GM23338 (cell line): ENCODE data around the gene CNGA1. TPM values are rescaled to one million over a fixed set of nuclear protein-coding genes. Genes with fewer than 3 reads are reported as not detected.

Experiments used
- ATAC-seq: fragments of 200-7000 bp; cut with Tn5 transposase; 3 replicates; pipeline ENCODE4 v1.9.1; 2020
- DNase-seq: peaks from one replicate; pipeline ENCODE4 v3.0.0-alpha.2; 2015; ENCODE audit warnings: low spot score
- H2AFZ ChIP-seq: fragments of 200-600 bp; sonication (generic); 2 replicates; pipeline ENCODE4 v1.8.0; 2016; ENCODE audit warnings: antibody characterized with exemption, mild to moderate bottlenecking, moderate library complexity
- H3F3A ChIP-seq: fragments of 200-600 bp; sonication (generic); replicated peaks from 2 replicates; pipeline ENCODE4 v1.8.0; 2017; ENCODE audit warnings: antibody characterized with exemption, mixed run types, low read depth
- H3K27ac ChIP-seq: fragments of 200-600 bp; sonication (generic); 2 replicates; pipeline ENCODE4 v1.6.1; 2016; ENCODE audit warnings: low read depth
- H3K27me3 ChIP-seq: fragments of 200-600 bp; sonication (generic); 2 replicates; pipeline ENCODE4 v1.8.0; 2016; ENCODE audit warnings: mild to moderate bottlenecking, mixed run types, moderate library complexity; ENCODE audit not compliant: insufficient read depth
- H3K36me3 ChIP-seq: fragments of 200-600 bp; sonication (generic); 2 replicates; pipeline ENCODE4 v1.8.0; 2016; ENCODE audit warnings: mild to moderate bottlenecking; ENCODE audit not compliant: insufficient read depth
- H3K4me1 ChIP-seq: fragments of 200-600 bp; sonication (generic); 2 replicates; pipeline ENCODE4 v1.8.0; 2016; ENCODE audit warnings: mild to moderate bottlenecking, moderate library complexity; ENCODE audit not compliant: insufficient read depth
- H3K4me2 ChIP-seq: fragments of 200-600 bp; sonication (generic); 2 replicates; pipeline ENCODE4 v1.7.1; 2017; ENCODE audit warnings: mixed run types
- H3K4me3 ChIP-seq: fragments of 200-600 bp; sonication (generic); 2 replicates; pipeline ENCODE4 v1.6.1; 2016; ENCODE audit warnings: mixed run types
- H3K79me2 ChIP-seq: fragments of 200-600 bp; sonication (generic); replicated peaks from 2 replicates; pipeline ENCODE4 v1.8.0; 2017; ENCODE audit warnings: mild to moderate bottlenecking; ENCODE audit not compliant: insufficient read depth
- H3K9me2 ChIP-seq: fragments of 200-600 bp; sonication (generic); 2 replicates; pipeline ENCODE4 v1.8.0; 2017; ENCODE audit not compliant: insufficient read depth
- H4K20me1 ChIP-seq: fragments of 200-600 bp; sonication (generic); replicated peaks from 2 replicates; pipeline ENCODE4 v1.8.0; 2017; ENCODE audit warnings: mild to moderate bottlenecking; ENCODE audit not compliant: insufficient read depth
- H3K27ac Mint-ChIP-seq: 2 replicates; pipeline ENCODE4 v1.8.0; 2020; ENCODE audit warnings: inconsistent platforms, mild to moderate bottlenecking, moderate library complexity, mixed read lengths
- H3K27me3 Mint-ChIP-seq: 3 replicates; pipeline ENCODE4 v1.8.0; 2022; ENCODE audit warnings: low read depth, mild to moderate bottlenecking, moderate library complexity, mixed read lengths, inconsistent platforms; ENCODE audit not compliant: insufficient read depth, poor library complexity
- H3K36me3 Mint-ChIP-seq: 3 replicates; pipeline ENCODE4 v1.8.0; 2021; ENCODE audit warnings: low read depth, mild to moderate bottlenecking, inconsistent platforms, moderate library complexity, mixed read lengths
- H3K4me1 Mint-ChIP-seq: 3 replicates; pipeline ENCODE4 v1.8.0; 2020; ENCODE audit warnings: mild to moderate bottlenecking, inconsistent platforms, mixed read lengths
- H3K4me3 Mint-ChIP-seq: 3 replicates; pipeline ENCODE4 v1.8.0; 2021; ENCODE audit warnings: moderate library complexity, mild to moderate bottlenecking, inconsistent platforms, mixed read lengths
- H3K9me3 Mint-ChIP-seq: 3 replicates; pipeline ENCODE4 v1.8.0; 2020; ENCODE audit warnings: moderate library complexity, mild to moderate bottlenecking, inconsistent platforms, mixed read lengths
- EZH2 ChIP-seq: fragments of 200-600 bp; sonication (generic); IDR thresholded peaks from one replicate; pipeline ENCODE4 v1.8.0; 2017; ENCODE audit warnings: antibody characterized with exemption, mild to moderate bottlenecking, low read depth; ENCODE audit not compliant: unreplicated experiment
- EZH2phosphoT487 ChIP-seq: fragments of 200-600 bp; sonication (generic); IDR thresholded peaks from one replicate; pipeline ENCODE4 v1.8.1; 2018; ENCODE audit warnings: antibody characterized with exemption; ENCODE audit not compliant: unreplicated experiment
- JUNB ChIP-seq: IDR thresholded peaks from one replicate; pipeline ENCODE4 v1.6.1; 2016; ENCODE audit warnings: antibody characterized with exemption; ENCODE audit not compliant: unreplicated experiment
- NANOG ChIP-seq: IDR thresholded peaks from 2 replicates; pipeline ENCODE4 v1.6.1; 2016; ENCODE audit warnings: antibody characterized with exemption, borderline replicate concordance
- POLR2AphosphoS5 ChIP-seq: IDR thresholded peaks from 2 replicates; pipeline ENCODE4 v1.6.1; 2016; ENCODE audit warnings: antibody characterized with exemption, low read depth
- STAT1 ChIP-seq: IDR thresholded peaks from one replicate; pipeline ENCODE4 v1.6.1; 2016; ENCODE audit warnings: antibody characterized with exemption; ENCODE audit not compliant: unreplicated experiment
- ZNF331 ChIP-seq: fragments of 250-450 bp; sonication (Bioruptor Pico); IDR thresholded peaks from 2 replicates; pipeline ENCODE4 v1.5.0; 2020; ENCODE audit warnings: low read depth, mild to moderate bottlenecking, moderate library complexity
- polyA plus RNA-seq: library from polyadenylated mRNA; unstranded; fragments of >200 nt; fragmentation: Nextera tagmentation; extraction: Ambion mirVana; gene quantifications from 2 replicates; pipeline ENCODE4 v1.2.1, GENCODE V29; 2016
- total RNA-seq: library from RNA; depleted of rRNA; stranded (reverse); fragments of >200 nt; shearing (Covaris generic); gene quantifications from 2 replicates; pipeline ENCODE4 v1.2.3, GENCODE V29; 2014
- TF ChIP-seq, protein P1 (sequence below): fragments of 250-450 bp; sonication (Bioruptor Pico); IDR thresholded peaks from 2 replicates; pipeline ENCODE4 v1.5.0; 2020; ENCODE audit warnings: mild to moderate bottlenecking, moderate library complexity
- TF ChIP-seq, protein P2 (sequence below), 2 experiments: fragments of 200-600 bp in 1 of 2; sonication (generic) in 1 of 2; conservative IDR thresholded peaks; 2 replicates each; pipeline versions ENCODE4 v1.5.1 to v1.6.1; 2016 to 2017; ENCODE audit warnings: antibody characterized with exemption in 2 of 2, low read depth in 2 of 2, mild to moderate bottlenecking in 2 of 2, moderate library complexity in 1 of 2
- TF ChIP-seq, protein P3 (sequence below): IDR thresholded peaks from one replicate; pipeline ENCODE4 v1.6.1; 2018; ENCODE audit warnings: antibody characterized with exemption; ENCODE audit not compliant: unreplicated experiment

CNGA1 gene
- total and polyA plus RNA-seq, 2 experiments from 2014 or later: 3.3 to 4.9 TPM

DNA sequence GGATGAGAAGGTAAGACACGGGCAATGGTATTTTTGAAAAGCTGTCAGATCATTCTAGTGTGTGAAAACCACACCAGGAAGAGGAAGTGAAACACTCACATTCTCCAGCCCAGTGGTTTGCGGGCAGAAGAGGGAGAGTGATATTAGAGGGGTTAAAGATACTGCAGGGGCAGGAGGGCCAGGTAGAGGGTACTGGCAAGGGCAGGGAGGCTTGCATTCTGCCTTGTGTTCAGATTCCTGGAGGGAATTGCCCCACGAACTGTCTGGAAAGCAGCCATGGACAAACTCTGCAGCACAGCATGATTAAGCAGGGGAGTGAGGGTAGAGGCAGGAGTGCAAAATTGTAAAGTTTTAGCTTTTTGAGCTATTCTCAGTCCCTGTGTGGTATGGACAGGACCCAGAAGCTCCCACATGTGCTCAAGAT, 31.0 kb upstream of the CNGA1 start:
- no peak overlapping the region for H3K4me3 ChIP-seq
- H3K4me2 ChIP-seq: no peak overlapping the region
- H3K9me2 ChIP-seq: peaks cover 15% of the 10 kb centered on the region
- peaks cover 11% of the 10 kb centered on the region; the same call in 1 of the 2 replicates for H3K4me1 ChIP-seq
- no peaks in the 10 kb centered on the region; the same call in 1 of the 2 replicates for H3K36me3 ChIP-seq
- H3K27ac ChIP-seq: no peak overlapping the region
- H3K4me3 Mint-ChIP-seq: no peak overlapping the region
- no peak overlapping the region for H2AFZ ChIP-seq
- DNase-seq (no peak), ATAC-seq (no peak)
- no peaks in the 10 kb centered on the region for H3K27me3 ChIP-seq
- H3K9me3 Mint-ChIP-seq: peaks cover 2% of the 10 kb centered on the region; the same call in 1 of the 3 replicates
- H3K27me3 Mint-ChIP-seq: no peaks in the 10 kb centered on the region
- no peak overlapping the region for H3K27ac Mint-ChIP-seq
- peaks cover 15% of the 10 kb centered on the region for H3K4me1 Mint-ChIP-seq
- no peaks in the 10 kb centered on the region for H3K79me2 ChIP-seq
- no peaks in the 10 kb centered on the region; the same call in 2 of the 3 replicates for H3K36me3 Mint-ChIP-seq
- H4K20me1 ChIP-seq: no peaks in the 10 kb centered on the region
- TF ChIP-seq EZH2phosphoT487: no peak
- TF ChIP-seq, protein P1, sequence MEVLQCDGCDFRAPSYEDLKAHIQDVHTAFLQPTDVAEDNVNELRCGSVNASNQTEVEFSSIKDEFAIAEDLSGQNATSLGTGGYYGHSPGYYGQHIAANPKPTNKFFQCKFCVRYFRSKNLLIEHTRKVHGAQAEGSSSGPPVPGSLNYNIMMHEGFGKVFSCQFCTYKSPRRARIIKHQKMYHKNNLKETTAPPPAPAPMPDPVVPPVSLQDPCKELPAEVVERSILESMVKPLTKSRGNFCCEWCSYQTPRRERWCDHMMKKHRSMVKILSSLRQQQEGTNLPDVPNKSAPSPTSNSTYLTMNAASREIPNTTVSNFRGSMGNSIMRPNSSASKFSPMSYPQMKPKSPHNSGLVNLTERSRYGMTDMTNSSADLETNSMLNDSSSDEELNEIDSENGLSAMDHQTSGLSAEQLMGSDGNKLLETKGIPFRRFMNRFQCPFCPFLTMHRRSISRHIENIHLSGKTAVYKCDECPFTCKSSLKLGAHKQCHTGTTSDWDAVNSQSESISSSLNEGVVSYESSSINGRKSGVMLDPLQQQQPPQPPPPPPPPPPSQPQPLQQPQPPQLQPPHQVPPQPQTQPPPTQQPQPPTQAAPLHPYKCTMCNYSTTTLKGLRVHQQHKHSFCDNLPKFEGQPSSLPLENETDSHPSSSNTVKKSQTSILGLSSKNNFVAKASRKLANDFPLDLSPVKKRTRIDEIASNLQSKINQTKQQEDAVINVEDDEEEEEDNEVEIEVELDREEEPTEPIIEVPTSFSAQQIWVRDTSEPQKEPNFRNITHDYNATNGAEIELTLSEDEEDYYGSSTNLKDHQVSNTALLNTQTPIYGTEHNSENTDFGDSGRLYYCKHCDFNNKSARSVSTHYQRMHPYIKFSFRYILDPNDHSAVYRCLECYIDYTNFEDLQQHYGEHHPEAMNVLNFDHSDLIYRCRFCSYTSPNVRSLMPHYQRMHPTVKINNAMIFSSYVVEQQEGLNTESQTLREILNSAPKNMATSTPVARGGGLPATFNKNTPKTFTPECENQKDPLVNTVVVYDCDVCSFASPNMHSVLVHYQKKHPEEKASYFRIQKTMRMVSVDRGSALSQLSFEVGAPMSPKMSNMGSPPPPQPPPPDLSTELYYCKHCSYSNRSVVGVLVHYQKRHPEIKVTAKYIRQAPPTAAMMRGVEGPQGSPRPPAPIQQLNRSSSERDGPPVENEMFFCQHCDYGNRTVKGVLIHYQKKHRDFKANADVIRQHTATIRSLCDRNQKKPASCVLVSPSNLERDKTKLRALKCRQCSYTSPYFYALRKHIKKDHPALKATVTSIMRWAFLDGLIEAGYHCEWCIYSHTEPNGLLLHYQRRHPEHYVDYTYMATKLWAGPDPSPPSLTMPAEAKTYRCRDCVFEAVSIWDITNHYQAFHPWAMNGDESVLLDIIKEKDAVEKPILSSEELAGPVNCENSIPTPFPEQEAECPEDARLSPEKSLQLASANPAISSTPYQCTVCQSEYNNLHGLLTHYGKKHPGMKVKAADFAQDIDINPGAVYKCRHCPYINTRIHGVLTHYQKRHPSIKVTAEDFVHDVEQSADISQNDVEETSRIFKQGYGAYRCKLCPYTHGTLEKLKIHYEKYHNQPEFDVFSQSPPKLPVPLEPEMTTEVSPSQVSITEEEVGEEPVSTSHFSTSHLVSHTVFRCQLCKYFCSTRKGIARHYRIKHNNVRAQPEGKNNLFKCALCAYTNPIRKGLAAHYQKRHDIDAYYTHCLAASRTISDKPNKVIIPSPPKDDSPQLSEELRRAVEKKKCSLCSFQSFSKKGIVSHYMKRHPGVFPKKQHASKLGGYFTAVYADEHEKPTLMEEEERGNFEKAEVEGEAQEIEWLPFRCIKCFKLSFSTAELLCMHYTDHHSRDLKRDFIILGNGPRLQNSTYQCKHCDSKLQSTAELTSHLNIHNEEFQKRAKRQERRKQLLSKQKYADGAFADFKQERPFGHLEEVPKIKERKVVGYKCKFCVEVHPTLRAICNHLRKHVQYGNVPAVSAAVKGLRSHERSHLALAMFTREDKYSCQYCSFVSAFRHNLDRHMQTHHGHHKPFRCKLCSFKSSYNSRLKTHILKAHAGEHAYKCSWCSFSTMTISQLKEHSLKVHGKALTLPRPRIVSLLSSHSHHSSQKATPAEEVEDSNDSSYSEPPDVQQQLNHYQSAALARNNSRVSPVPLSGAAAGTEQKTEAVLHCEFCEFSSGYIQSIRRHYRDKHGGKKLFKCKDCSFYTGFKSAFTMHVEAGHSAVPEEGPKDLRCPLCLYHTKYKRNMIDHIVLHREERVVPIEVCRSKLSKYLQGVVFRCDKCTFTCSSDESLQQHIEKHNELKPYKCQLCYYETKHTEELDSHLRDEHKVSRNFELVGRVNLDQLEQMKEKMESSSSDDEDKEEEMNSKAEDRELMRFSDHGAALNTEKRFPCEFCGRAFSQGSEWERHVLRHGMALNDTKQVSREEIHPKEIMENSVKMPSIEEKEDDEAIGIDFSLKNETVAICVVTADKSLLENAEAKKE (CRISPR knock-in tag): no peak
- TF ChIP-seq JUNB: no peak
- no peak for TF ChIP-seq ZNF331 (CRISPR knock-in tag)
- H3F3A ChIP-seq: 0 out of 2 replicates have a peak, but pooled peaks cover 5% of the 10 kb centered on the region

DNA sequence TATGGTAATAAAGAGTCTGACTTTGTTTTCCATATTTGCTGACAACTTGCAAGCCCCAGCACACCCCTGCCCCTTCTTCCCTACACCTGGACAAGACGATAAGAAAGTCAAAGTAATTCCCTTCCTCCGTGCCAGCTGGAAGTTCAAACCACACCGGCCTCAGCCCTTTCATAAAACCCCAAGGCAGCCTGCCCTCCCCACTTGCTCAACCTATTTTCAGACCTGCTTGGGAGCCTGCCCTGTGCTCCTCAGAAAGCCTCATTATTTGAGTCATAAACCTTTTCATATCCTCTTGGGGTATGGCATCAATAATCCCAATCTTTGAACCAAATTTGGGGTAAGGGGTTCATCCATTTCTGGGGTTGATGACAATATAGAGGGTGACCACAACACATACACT, 29.6 kb upstream of the CNGA1 start:
- Histone ChIP-seq H3K4me1 (peaks cover 13% of the 10 kb centered on the region), H3K4me2 (no peak overlapping the region), H3K27ac (no peak overlapping the region), H3K36me3 (no peaks in the 10 kb centered on the region), H3K27me3 (no peaks in the 10 kb centered on the region), H3K79me2 (no peaks in the 10 kb centered on the region), H3F3A (0 out of 2 replicates have a peak, but pooled peaks cover 5% of the 10 kb centered on the region), H4K20me1 (no peaks in the 10 kb centered on the region), H3K9me2 (peaks cover 11% of the 10 kb centered on the region; the same call in 1 of the 2 replicates), H2AFZ (no peak overlapping the region), H3K4me3 (no peak overlapping the region)
- no peak for ATAC-seq
- Mint-ChIP-seq H3K36me3 (no peaks in the 10 kb centered on the region; the same call in 2 of the 3 replicates), H3K4me3 (no peak overlapping the region), H3K27me3 (peaks cover 2% of the 10 kb centered on the region), H3K4me1 (peaks cover 23% of the 10 kb centered on the region), H3K9me3 (no peaks in the 10 kb centered on the region), H3K27ac (no peak overlapping the region)
- no peak for DNase-seq
- TF ChIP-seq, protein P2, sequence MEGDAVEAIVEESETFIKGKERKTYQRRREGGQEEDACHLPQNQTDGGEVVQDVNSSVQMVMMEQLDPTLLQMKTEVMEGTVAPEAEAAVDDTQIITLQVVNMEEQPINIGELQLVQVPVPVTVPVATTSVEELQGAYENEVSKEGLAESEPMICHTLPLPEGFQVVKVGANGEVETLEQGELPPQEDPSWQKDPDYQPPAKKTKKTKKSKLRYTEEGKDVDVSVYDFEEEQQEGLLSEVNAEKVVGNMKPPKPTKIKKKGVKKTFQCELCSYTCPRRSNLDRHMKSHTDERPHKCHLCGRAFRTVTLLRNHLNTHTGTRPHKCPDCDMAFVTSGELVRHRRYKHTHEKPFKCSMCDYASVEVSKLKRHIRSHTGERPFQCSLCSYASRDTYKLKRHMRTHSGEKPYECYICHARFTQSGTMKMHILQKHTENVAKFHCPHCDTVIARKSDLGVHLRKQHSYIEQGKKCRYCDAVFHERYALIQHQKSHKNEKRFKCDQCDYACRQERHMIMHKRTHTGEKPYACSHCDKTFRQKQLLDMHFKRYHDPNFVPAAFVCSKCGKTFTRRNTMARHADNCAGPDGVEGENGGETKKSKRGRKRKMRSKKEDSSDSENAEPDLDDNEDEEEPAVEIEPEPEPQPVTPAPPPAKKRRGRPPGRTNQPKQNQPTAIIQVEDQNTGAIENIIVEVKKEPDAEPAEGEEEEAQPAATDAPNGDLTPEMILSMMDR (conservative IDR thresholded peaks at IDR 0.05; ENCODE audit: low read depth in 2 of 2): no peak
- TF ChIP-seq, protein P3, sequence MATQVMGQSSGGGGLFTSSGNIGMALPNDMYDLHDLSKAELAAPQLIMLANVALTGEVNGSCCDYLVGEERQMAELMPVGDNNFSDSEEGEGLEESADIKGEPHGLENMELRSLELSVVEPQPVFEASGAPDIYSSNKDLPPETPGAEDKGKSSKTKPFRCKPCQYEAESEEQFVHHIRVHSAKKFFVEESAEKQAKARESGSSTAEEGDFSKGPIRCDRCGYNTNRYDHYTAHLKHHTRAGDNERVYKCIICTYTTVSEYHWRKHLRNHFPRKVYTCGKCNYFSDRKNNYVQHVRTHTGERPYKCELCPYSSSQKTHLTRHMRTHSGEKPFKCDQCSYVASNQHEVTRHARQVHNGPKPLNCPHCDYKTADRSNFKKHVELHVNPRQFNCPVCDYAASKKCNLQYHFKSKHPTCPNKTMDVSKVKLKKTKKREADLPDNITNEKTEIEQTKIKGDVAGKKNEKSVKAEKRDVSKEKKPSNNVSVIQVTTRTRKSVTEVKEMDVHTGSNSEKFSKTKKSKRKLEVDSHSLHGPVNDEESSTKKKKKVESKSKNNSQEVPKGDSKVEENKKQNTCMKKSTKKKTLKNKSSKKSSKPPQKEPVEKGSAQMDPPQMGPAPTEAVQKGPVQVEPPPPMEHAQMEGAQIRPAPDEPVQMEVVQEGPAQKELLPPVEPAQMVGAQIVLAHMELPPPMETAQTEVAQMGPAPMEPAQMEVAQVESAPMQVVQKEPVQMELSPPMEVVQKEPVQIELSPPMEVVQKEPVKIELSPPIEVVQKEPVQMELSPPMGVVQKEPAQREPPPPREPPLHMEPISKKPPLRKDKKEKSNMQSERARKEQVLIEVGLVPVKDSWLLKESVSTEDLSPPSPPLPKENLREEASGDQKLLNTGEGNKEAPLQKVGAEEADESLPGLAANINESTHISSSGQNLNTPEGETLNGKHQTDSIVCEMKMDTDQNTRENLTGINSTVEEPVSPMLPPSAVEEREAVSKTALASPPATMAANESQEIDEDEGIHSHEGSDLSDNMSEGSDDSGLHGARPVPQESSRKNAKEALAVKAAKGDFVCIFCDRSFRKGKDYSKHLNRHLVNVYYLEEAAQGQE: no peak
- TF ChIP-seq ZNF331 (CRISPR knock-in tag) (no peak), POLR2AphosphoS5 (no peak), EZH2 (no peak), STAT1 (no peak), EZH2phosphoT487 (no peak), NANOG (no peak), JUNB (no peak)
